CD14-positive monocyte (primary cell): Measurements from ENCODE around the gene ELAVL1. TPM values are rescaled to one million over a fixed set of nuclear protein-coding genes. Genes with fewer than 3 reads are reported as not detected.

Experiments
- DNase-seq, 3 donors: peaks; one replicate each; pipeline ENCODE4 v3.0.0-alpha.2; 2011 to 2022
- H2AFZ ChIP-seq: 2 replicates; pipeline ENCODE4 v1.6.0; 2012; ENCODE audit warnings: mild to moderate bottlenecking, low read depth, low read length, inconsistent platforms; ENCODE audit not compliant: insufficient read depth, poor library complexity, severe bottlenecking
- H3K27ac ChIP-seq, 2 donors: 1 replicate in 1 of 2; 2 replicates in 1 of 2; pipeline ENCODE4 v1.5.1; 2012 to 2013; ENCODE audit warnings: low read length in 2 of 2, control low read depth in 1 of 2, inconsistent platforms in 1 of 2, low read depth in 1 of 2, mild to moderate bottlenecking in 1 of 2
- H3K27me3 ChIP-seq, 2 donors: one replicate each; pipeline versions ENCODE4 v1.6.0 to v1.6.1; 2011 to 2013; ENCODE audit warnings: low read length in 2 of 2; ENCODE audit not compliant: control insufficient read depth in 2 of 2, insufficient read depth in 2 of 2
- H3K36me3 ChIP-seq, 2 donors: replicated peaks in 1 of 2; 1 replicate in 1 of 2; 2 replicates in 1 of 2; pipeline versions ENCODE4 v1.5.1 to v1.6.1; 2012 to 2013; ENCODE audit warnings: low read length in 2 of 2, control low read depth in 1 of 2, inconsistent platforms in 1 of 2, mild to moderate bottlenecking in 1 of 2; ENCODE audit not compliant: insufficient read depth in 2 of 2, control insufficient read depth in 1 of 2
- H3K4me1 ChIP-seq, 2 donors: 1 replicate in 1 of 2; 2 replicates in 1 of 2; pipeline versions ENCODE4 v1.5.1 to v1.6.1; 2012 to 2013; ENCODE audit warnings: low read length in 2 of 2, control low read depth in 1 of 2, inconsistent platforms in 1 of 2, mild to moderate bottlenecking in 1 of 2, moderate library complexity in 1 of 2; ENCODE audit not compliant: insufficient read depth in 2 of 2, control insufficient read depth in 1 of 2
- H3K4me2 ChIP-seq: replicated peaks from 2 replicates; pipeline ENCODE3; 2012; ENCODE audit warnings: low read length, moderate library complexity, mild to moderate bottlenecking; ENCODE audit not compliant: poor library complexity, severe bottlenecking; ENCODE audit errors: extremely low read depth
- H3K4me3 ChIP-seq, 3 experiments: fragments of 200-600 bp in 1 of 3; sonication (generic) in 1 of 3; replicated peaks in 1 of 3; 1 replicate in 2 of 3; 2 replicates in 1 of 3; pipeline ENCODE4 v1.5.1; 2011 to 2013; ENCODE audit warnings: low read length in 3 of 3, mild to moderate bottlenecking in 3 of 3, control low read depth in 2 of 3, low read depth in 2 of 3, inconsistent platforms in 1 of 3, moderate library complexity in 1 of 3
- H3K79me2 ChIP-seq: 2 replicates; pipeline ENCODE4 v1.6.0; 2012; ENCODE audit warnings: mild to moderate bottlenecking, control low read depth, inconsistent platforms, low read length, moderate library complexity; ENCODE audit not compliant: insufficient read depth
- H3K9ac ChIP-seq: 2 replicates; pipeline ENCODE4 v1.6.0; 2017; ENCODE audit warnings: low read length, mild to moderate bottlenecking; ENCODE audit not compliant: insufficient read depth, poor library complexity, severe bottlenecking
- H3K9me3 ChIP-seq, 2 donors: replicated peaks in 1 of 2; 1 replicate in 1 of 2; 2 replicates in 1 of 2; pipeline versions ENCODE4 v1.5.1 to v1.6.1; 2012 to 2013; ENCODE audit warnings: low read length in 2 of 2, control low read depth in 1 of 2; ENCODE audit not compliant: control insufficient read depth in 1 of 2, insufficient read depth in 1 of 2
- H4K20me1 ChIP-seq: 2 replicates; pipeline ENCODE4 v1.6.0; 2012; ENCODE audit warnings: mild to moderate bottlenecking, low read length, control low read depth, moderate library complexity; ENCODE audit not compliant: insufficient read depth
- H3K27ac Mint-ChIP-seq, 7 donors: one replicate each; pipeline ENCODE4 v1.8.0; 2020; ENCODE audit warnings: mild to moderate bottlenecking in 7 of 7, mixed read lengths in 7 of 7, moderate library complexity in 6 of 7, inconsistent platforms in 2 of 7
- H3K27me3 Mint-ChIP-seq, 3 donors: one replicate each; pipeline ENCODE4 v1.8.0; 2021 to 2022; ENCODE audit warnings: low read depth in 3 of 3, mild to moderate bottlenecking in 3 of 3, mixed read lengths in 3 of 3, moderate library complexity in 3 of 3, inconsistent platforms in 1 of 3
- H3K36me3 Mint-ChIP-seq, 2 donors: one replicate each; pipeline ENCODE4 v1.8.0; 2020; ENCODE audit warnings: mixed read lengths in 2 of 2, inconsistent platforms in 1 of 2, mild to moderate bottlenecking in 1 of 2
- H3K4me1 Mint-ChIP-seq: one replicate; pipeline ENCODE4 v1.8.0; 2020; ENCODE audit warnings: mild to moderate bottlenecking, mixed read lengths
- H3K4me3 Mint-ChIP-seq, 2 donors: one replicate each; pipeline ENCODE4 v1.8.0; 2020; ENCODE audit warnings: mild to moderate bottlenecking in 2 of 2, mixed read lengths in 2 of 2, moderate library complexity in 1 of 2
- H3K9me3 Mint-ChIP-seq, 7 donors: one replicate each; pipeline ENCODE4 v1.8.0; 2020 to 2022; ENCODE audit warnings: mixed read lengths in 7 of 7, mild to moderate bottlenecking in 6 of 7, moderate library complexity in 6 of 7, inconsistent platforms in 2 of 7
- WGBS: methylation state at CpG from one replicate; pipeline ENCODE4 v1.1.5; 2013; ENCODE audit warnings: missing lambda C conversion rate; ENCODE audit not compliant: insufficient coverage; 5-methylcytosine and 5-hydroxymethylcytosine counted together
- intact Hi-C, 2 donors: fragments of 100-400 bp; cut with micrococcal nuclease; formaldehyde crosslinking; loops; one replicate each; pipeline versions ENCODE4 v1.15.0 to v1.15.1; 2023
- polyA plus RNA-seq, 3 donors: library from polyadenylated mRNA; depleted of rRNA in 1 of 3; unstranded in 2 of 3; stranded (reverse) in 1 of 3; fragments of 300-500 nt in 2 of 3; fragments of >200 nt in 1 of 3; fragmentation: Illumina TruSeq in 2 of 3; gene quantifications; 1 replicate in 2 of 3; 2 replicates in 1 of 3; pipeline ENCODE4 v1.2.3, GENCODE V29; 2012 to 2021
- TF ChIP-seq, protein P1 (sequence below): fragments of 200-600 bp; IDR thresholded peaks from one replicate; pipeline ENCODE4 v1.8.0; 2022; ENCODE audit warnings: antibody characterized with exemption, mild to moderate bottlenecking

ELAVL1 gene
- polyA plus RNA-seq, 3 donors, result 25.1 to 31.1 (median 30.7) TPM

DNA sequence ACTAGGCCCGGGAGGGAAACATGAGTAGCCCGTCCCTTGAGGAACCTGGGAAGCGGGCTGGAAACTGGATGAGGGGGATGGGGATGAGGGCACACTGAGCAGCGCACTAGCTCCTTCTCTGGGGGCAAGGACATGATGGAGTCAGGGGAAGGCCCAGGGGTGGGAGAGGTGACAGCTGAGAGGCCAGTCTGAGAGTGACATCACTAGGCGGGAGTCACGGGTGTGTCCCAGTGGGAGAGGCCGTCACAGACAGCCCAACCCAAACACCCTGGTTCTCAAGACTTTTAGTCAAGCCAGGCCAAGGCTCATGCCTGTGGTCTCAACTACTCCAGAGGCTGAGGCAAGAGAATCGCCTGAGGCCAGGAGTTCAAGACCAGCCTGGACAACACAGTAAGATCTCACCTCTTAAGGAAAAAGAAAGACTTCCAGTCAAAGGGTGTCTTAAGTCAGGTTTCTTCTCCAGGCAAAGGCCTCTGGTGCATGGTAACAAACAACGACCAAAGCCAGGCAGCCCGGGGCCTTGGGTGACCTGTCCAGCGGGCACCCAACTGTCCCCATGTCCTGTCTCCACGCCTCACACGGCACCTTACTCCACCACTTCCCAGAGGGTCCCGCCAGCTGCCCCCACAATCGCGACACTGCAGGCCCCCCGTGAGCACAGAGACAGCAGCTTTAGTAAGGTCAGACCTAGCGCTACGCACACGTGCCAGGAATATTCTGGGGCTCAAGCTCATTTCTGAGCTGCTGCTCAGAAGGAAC, 36.5 kb downstream of the ELAVL1 start:
- H3K9ac ChIP-seq, result no peak overlapping the region
- no peaks in the 10 kb centered on the region for H3K9me3 ChIP-seq
- DNase-seq, result no peak
- intact Hi-C loops, result loop anchor here in 1 of 2 donors (10.0 kb wide), 1 partner anchor 186 kb away; no protein-coding TSS in a partner anchor
- WGBS, result 95% methylated on average over 18 of the region's 20 CpGs
- peaks cover 51 to 92% of the 10 kb centered on the region in 2 donors for H3K36me3 Mint-ChIP-seq
- no peaks in the 10 kb centered on the region for H3K79me2 ChIP-seq
- H3K4me3 ChIP-seq, result no peak overlapping the region
- peaks cover 66 to 83% of the 10 kb centered on the region in 2 donors for H3K36me3 ChIP-seq
- H2AFZ ChIP-seq, result no peak overlapping the region
- no peak overlapping the region for H3K27ac ChIP-seq
- no peaks in the 10 kb centered on the region for H3K4me1 Mint-ChIP-seq
- no peak overlapping the region for H3K4me3 Mint-ChIP-seq
- H3K27ac Mint-ChIP-seq, result no peak overlapping the region
- H3K4me2 ChIP-seq, result no peak overlapping the region
- no peaks in the 10 kb centered on the region for H3K9me3 Mint-ChIP-seq
- no peaks in the 10 kb centered on the region for H3K4me1 ChIP-seq
- TF ChIP-seq, protein P1, sequence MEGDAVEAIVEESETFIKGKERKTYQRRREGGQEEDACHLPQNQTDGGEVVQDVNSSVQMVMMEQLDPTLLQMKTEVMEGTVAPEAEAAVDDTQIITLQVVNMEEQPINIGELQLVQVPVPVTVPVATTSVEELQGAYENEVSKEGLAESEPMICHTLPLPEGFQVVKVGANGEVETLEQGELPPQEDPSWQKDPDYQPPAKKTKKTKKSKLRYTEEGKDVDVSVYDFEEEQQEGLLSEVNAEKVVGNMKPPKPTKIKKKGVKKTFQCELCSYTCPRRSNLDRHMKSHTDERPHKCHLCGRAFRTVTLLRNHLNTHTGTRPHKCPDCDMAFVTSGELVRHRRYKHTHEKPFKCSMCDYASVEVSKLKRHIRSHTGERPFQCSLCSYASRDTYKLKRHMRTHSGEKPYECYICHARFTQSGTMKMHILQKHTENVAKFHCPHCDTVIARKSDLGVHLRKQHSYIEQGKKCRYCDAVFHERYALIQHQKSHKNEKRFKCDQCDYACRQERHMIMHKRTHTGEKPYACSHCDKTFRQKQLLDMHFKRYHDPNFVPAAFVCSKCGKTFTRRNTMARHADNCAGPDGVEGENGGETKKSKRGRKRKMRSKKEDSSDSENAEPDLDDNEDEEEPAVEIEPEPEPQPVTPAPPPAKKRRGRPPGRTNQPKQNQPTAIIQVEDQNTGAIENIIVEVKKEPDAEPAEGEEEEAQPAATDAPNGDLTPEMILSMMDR, result no peak
- no peaks in the 10 kb centered on the region for H3K27me3 Mint-ChIP-seq
- peaks cover 8% of the 10 kb centered on the region for H4K20me1 ChIP-seq
- H3K27me3 ChIP-seq, result no peaks in the 10 kb centered on the region

DNA sequence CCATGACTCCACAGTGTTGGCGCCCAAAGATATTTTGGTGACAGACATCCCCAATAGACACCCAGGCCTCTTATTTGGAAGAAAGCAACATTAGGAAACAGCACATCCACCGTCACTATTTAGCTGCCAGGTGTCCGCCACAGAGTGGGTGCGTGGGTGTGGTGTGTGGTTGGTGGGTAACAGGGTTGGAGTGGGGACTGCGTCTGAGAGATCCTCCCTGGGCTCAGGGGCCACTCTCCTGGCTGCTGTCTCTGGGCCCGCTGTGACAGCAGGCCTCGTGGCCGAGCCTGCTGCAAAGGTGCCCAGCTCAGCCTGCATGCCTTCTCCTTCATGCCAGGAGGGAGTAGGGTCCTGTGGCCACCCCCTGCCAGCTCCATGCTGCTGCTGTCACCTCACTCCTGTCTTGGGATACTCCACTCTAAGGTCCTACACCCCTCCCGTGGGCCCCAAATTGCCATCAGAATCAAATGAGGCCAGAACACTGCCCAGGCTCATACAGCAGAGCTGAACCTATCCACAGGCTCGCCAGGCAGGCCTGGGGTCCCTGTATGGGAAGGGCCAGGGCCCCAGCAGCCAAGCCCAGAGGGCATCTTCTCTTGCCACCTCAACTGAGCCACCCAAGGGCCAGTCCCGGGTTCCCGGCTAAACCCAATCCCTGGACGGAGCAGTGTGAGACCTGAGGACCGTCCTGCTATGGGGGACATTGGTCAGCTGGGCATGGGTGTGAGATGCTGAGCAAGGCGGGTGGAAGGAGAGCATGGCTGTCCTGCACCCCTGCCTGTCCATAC, 37.2 kb downstream of the ELAVL1 start:
- no peaks in the 10 kb centered on the region for H3K4me1 ChIP-seq
- Mint-ChIP-seq H3K4me3 (no peak overlapping the region), H3K36me3 (peaks cover 50 to 92% of the 10 kb centered on the region in 2 donors), H3K4me1 (no peaks in the 10 kb centered on the region), H3K27ac (peak overlapping the region in 1 of 7 donors; percentile 54), H3K9me3 (no peaks in the 10 kb centered on the region), H3K27me3 (peaks cover 0 to 1% (median 0%) of the 10 kb centered on the region in 3 donors)
- no peak for DNase-seq
- H2AFZ ChIP-seq, result no peak overlapping the region
- no peak overlapping the region for H3K4me2 ChIP-seq
- H3K9me3 ChIP-seq, result no peaks in the 10 kb centered on the region
- intact Hi-C loops, result loop anchor here in 1 of 2 donors (10.0 kb wide), 1 partner anchor 187 kb away; no protein-coding TSS in a partner anchor
- H3K27ac ChIP-seq, result no peak overlapping the region
- TF ChIP-seq, protein P1, result no peak
- no peak overlapping the region for H3K9ac ChIP-seq
- H4K20me1 ChIP-seq, result peaks cover 8% of the 10 kb centered on the region
- no peak overlapping the region for H3K4me3 ChIP-seq
- H3K79me2 ChIP-seq, result no peaks in the 10 kb centered on the region
- no peaks in the 10 kb centered on the region for H3K27me3 ChIP-seq
- H3K36me3 ChIP-seq, result peaks cover 67 to 83% of the 10 kb centered on the region in 2 donors
- over 99% methylated on average over 12 of the region's 15 CpGs for WGBS
